GM18511 (cell line): Measurements from ENCODE around the gene FAM13A.

ENCODE experiments used
- ATAC-seq: cut with Tn5 transposase; IDR thresholded peaks from one replicate; pipeline ENCODE4 v1.9.1; 2021; ENCODE audit warnings: mild to moderate bottlenecking, moderate library complexity; ENCODE audit not compliant: unreplicated experiment

The FAM13A gene

DNA sequence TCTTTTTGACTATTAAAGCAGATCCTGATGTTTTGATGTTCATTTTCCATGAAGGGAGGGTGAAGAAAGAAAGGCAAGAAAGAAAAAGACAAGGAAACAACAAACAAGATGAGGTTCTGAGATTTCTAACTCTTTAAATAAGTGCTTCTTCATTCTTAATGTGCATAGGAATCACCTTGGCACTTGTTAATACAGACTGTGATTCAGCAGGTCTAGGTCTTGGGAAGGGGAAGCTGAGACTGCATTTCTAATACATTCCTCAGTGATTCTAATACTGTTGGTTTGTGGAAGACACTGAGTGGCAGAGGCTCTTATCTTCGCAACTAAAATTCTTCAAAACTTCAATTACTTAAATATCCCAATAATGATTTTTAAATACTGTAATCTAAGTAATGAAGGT is 264.2 kb downstream of the FAM13A start:
- ATAC-seq = no peak

DNA sequence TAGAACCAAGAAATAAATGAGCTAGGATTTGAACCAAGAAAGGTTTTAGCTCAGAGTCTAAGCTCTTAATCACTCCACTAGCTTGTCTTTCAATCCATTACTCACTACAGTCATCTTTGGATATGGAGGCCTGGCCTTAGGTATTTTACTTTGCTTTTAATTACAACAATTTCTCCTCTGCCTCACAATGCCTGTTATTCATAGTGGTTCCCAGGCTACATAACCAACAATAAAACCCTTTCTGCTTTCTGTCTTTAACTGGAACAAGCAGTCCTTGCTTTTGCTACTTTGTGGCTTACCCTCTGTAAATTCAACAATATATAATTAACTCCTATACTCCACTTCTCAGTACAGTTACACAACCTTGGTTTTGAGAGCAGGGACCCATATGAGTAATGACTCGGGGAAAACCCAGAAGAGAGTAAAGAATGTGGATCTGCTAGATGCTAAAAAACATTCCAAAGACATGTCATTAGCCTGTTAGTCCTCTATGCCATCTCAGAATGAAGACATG is 264.7 kb downstream of the FAM13A start:
- ATAC-seq = peak; percentile 91

DNA sequence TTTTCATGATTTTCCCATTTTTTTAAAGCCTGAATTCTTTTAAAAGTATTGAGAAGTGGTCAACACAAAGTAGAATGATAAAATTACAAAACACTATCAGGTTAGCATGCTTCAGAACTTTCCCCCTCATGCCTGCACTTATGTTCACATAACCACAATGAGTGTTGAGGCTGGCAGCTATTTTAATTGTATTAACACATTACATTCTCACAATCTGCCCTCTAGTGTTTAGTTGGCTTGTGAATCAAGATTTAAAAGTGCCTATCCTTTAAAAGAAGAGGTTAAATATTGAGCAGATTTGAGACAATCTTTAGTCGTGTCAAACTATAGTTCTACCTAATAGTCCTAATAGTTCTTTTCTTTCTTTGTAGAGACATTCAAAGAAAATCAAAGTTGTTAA is 265.7 kb downstream of the FAM13A start:
- no peak for ATAC-seq

DNA sequence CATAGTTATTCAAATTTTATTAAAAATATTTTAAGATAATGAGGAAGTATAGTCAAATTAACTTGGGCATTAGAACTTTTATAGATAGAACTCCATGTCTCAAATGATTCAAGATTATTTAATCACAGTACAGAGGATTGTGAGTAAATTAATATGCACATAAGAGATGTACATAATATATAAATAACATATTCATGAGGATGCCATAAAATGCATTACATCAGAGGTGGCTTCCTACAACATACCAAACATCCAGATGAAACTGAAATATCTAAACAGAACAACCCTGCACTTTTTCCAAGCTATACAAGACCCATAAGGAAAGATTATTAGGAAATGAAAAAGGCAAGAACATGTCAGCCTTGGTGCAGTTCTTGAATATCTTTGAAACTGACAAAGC is 268.1 kb downstream of the FAM13A start:
- no peak for ATAC-seq

DNA sequence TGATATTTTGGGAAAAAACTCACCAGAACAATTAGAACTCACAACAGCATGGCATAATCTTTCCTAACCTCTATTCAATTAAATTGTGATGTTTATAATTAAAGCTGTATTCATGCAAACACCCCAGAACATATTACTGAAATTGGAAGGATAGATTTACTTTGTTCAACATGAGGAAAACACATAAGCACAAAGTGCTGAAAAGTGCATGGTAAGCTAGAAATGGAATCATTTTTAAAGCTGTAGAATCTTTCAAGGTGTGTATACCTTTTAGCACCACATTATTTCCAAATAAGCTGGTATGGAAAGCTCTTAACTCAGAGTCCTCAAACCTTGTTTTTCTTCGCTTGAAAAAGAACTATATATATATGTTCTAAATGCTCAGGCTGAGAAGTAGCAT is 268.6 kb downstream of the FAM13A start:
- ATAC-seq = no peak

DNA sequence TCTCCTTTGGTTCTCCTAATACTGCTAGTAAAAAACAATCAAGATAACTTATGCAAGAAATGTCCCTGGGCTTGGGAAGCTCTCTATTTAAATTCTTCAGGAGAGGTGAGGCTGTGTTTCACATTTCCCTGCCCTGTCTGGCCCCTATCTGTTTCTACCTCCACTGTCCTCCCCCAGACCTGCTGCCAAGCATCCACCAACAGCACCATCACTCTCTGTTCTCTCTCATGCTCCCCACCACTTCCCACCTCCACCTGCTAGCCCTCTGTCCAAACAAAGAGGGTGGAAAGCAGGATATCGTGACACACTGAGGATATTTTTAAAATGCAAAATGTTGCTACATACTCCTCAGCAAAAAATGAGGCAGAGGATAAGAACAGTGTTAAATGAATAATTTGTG is 271.0 kb downstream of the FAM13A start:
- ATAC-seq = no peak

DNA sequence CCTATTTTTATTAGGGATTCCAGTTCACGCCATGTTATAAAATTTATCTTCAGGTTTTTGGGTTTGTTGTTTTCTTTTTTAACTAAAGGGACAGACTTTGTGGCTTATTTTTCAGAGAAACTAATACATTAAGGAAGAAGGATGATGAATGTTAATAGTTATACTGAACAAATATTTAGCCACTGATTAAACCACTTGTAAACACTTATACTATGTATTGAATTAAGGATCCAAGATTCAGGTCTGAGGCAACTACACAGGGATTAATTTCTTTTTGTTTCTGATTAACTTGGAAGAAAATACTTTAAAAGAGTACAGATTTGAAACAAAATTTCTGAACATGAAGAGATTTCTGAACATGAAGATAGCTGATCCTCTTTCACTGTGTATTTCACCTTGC is 276.6 kb downstream of the FAM13A start:
- no peak for ATAC-seq

DNA sequence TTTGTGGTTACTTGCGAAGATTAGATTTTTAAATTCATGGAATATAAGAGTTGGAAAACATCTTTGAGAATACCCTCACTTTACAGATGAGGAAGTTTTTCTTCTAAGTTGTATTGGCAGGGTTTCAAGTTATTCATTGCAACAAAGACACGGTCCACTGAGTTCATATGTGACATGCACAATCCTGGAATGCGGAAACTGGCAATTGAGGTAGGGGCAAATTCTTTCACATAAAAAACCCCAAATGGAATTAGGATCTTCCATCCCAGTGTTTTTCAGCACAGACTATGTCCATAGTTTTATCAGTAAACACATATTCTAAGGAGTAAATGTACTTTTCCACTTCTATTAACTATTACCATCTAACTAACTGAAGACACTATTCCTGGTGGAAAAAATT is 277.6 kb downstream of the FAM13A start:
- ATAC-seq = no peak

DNA sequence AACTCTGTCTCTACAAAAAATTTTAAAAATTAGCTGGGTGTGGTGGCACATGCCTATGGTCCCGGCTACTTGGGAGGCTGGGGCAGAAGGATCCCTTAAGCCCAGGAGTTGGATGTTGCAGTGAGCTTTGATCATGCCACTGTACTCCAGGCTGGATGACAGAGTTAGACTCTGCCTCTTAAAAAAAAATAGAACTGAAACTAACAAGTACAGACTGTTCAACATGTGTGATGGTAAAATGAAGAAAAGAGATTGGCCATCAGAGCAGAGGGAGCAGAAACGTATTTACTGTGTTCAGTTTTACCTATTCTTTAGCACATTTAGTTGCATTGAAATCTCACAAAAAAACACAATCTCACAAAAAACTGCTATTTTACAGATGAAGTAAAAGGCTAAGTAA is 281.5 kb downstream of the FAM13A start:
- ATAC-seq = no peak

DNA sequence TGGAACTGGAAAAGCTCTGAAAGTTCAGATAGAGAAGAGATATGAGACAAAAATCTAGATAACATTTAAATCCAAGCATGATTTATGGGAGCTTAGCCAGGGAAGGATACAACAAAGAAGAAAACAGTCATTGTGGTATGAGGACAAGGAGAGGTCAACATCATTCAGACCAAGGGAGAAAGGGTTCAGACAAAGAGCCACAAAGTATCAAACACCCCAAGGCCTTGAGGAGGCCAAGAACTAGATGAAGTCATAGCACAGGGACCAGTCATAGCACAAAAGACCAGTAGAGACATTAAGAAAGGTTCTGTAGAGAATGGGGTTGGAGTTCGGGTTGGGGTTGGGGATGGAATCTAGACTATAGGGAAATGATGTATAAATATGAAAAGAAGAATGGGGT is 282.0 kb downstream of the FAM13A start:
- no peak for ATAC-seq

DNA sequence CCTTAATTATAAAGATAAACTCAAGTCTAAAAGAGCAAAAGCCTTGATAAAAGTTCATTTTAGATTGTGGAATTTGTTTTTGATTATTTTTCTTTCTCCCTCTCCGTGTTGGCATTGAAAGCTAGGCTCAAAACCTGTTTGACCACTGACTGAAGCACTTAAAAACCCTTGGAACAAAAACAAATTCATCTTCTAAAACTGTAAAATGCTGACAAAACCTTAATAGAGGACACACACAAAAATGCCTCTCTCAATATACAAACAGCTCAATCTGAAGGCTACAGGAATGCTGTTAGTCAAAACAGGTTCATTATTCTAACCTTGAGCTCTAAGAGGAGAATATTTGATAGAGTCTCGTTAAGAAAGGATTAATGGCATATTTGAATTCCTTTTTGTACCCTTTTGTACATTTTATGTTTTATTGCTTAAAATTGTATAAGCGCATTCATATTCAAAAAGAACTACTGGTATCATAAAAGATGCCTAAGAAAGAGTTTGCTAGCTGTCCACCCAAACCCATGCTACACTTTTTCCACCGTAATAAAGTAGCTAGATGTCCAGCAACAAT is 285.0 kb downstream of the FAM13A start:
- no peak for ATAC-seq

DNA sequence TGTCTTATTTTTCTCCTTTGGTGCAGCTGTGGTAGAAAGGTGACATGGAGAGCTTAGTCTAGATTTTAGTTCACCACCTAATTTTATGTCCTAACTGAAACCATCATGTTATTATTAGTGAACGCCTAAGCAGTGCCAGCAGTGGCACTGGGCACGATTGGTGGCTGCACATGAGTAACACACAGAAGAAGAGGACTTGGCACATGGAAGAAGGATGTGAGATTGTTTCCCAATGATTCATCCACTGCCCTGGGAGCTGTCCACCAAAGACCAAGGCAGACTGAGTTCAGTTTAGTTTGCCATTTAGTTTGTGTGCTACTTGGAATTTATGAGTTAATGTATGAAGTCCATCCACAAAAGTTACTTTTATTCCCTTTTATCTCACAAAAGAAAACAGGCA is 291.3 kb downstream of the FAM13A start:
- no peak for ATAC-seq

DNA sequence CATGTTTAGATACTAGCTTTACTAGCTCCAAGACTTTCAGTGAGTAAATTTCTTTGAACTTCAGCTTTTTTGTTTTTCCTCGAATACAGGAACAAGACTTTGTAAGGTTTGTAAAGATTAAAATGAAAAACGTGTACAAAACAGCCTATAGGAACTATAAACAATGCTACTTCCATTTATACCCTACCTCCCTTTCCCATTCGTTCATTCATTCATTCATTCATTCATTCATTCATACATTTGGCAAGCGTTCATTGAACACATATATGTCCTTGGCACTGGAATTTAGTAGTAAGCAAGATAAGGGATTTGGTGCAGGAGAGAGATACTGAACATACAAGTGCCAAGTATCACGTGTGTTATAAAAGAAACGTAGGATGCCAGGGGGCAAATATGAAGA is 293.9 kb downstream of the FAM13A start:
- no peak for ATAC-seq

DNA sequence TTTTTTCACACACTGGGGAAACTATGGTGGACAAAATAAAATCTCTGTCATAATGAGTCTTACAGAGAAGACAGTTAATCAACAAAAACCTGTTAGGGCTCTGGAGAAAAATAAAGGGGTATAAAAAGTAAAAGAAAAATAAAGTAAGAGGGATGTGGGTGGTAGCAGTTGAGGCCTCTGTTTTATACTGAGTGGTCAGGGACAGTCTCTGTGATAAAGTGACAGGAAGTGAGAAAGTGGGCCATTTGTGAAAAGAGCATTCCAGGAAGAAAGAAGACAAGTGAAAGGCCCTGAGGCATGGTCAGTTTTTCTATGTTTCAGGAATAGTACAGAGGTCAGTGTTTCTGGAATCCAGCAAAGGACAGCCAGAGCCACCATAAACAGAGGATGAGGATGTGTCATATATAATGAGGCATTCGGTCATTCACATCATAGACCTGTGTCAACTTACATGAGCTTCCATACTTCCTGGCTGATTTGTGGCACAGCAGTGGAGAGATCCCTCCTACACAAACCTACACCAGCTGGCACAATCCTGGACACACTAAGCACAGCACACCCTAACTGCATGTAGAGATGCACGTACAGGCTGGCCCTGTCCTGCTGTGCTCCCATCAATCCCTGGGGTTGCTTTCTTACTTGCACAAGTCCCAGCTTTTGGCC is 295.0 kb downstream of the FAM13A start:
- ATAC-seq = no peak

DNA sequence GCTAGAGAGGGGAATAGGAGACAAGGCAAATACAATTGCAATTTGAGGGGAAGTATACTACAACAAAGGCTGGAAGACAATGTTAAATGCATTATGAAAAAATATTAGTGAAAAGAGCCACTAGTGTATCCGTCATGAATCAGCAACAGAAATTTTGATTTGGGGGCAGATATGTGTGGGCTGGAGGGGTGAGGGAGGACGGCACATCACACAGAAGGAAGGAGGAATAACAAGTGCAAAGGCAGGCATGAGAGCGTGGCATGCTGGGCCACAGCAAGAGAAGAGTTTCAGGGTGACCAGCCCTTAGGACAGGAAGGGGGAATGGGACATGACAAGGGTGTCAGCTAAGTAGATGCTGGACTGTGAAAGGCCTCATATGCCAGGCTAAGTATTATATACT is 295.6 kb downstream of the FAM13A start:
- ATAC-seq = no peak

DNA sequence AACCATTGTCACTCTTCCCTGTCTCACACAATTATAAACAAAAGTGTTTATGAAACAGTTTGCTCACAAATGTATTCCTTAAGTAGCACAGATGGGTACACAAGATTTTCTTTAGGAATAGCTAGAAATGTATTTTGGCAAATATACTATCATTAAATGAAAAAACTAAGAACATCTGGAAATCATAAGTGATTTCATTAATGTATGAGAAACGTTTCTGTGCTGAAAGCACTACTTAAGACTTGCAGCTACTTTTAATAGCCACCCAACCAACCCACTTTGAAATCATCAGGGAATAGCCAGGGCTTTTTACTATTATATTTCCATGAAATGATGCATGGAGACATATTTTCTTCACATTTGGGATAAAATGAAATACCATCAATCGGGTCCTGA is 297.1 kb downstream of the FAM13A start:
- no peak for ATAC-seq

DNA sequence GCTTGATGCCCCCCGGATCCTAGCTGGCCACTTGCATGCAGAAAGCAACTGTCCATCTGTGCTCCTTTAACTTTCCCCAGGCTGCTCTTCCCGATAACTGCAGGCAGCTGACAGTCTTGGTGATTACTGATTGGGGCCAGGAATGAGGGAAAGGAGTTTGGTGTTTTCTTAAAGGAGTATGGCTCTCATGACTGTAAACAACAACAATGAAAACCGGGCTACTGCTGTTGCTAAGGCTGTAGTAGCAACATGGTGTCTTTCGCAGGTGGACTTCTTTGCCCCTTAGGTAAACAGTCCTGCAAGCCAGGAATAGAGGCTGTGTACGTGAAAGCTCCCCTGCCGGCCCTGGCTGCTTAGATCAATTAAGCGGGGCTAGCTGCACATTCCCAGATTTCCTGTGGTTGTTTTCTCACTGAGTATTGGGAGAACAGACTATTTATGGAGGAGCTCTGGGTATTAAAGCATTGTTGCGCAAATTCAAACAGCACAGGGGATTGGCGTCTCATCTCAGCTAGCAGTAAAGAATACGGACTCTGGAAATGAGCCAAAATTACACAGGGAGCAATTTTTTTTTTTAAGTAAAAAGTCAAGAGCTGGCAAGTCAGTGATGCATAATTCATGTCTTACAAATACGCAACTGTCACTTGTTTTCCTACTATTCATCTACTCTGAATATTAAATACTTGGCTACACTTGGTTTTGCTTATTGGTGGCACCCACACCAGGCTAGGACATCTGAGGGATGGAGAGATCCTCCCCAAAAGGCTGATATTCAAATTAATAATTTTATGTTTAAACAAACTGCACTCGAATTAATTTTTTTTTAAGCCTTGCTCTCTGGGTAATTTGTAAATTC is 297.7 kb downstream of the FAM13A start:
- ATAC-seq = no peak

DNA sequence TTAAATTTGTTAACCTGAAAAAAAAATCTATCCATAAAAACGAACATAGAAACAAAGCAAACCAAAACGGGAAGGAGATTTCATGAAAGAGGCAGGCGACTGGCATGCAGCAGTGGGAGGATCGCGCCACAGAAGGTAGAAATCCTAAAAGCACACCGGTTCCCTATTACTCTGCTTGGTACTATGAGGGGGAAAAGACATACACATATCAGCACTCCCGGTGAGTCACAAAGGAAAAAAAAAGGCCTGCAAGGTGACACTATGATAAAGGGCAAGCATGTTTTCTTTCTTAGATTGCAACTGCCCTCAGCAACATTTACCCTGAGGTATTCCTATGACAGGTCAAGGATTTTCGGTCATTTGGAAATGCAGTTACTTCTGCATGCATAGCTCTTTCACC is 298.7 kb downstream of the FAM13A start:
- ATAC-seq = no peak

DNA sequence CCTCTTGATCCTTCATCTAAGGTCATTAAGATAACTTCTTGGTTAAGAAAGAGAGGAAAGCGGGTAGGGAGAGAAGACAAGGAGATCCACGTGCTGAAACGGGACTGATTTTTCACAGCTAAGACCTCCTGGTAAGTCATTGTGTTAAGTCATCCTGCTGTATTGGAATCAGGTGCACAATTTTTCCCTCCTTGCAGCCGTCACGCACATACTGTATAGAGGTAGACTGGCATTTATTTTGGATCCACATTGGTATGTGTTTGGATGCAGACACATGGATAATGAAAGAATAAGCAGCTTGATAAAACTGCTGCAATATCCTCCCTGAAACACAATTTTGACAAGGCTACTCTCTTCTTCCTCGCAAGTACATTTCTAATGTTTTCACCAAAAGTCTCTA is 299.2 kb downstream of the FAM13A start:
- ATAC-seq = no peak

DNA sequence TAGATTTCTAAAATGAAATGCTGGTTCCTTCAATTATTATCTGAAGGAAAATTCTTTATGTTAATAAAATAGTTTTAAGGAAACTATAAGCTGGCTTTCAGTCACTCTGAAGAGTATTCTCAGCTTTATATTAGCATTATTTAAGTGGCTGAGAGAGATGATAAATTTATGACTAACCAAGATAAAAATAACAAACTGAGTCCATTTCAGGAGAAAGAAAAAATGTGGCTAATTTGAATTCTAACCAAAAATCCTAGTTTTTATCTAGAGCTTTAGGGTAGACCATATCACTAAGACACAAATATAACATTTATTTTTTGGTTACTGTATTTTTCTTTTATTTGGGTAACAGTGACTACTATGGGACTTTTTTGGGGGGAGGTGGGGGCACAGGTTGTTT is 299.9 kb downstream of the FAM13A start:
- ATAC-seq = no peak

DNA sequence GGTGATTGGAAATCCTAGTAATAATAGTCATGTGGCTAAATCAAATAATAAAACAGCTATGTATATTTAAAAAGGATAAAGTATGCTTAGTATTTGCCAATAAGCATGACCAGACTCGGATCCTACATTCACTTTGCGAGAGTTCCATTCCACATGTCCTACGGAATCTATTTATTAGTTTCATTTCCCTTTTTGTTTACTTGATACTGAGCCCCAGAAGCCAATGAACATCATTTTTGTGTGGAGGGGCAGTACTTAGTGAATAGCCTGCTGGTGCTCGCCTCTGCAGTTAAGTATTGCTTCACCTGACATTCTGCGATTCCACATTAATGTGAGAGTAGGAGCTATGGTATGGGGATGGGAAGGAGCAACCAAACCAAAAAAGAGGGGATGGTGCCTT is 300.8 kb downstream of the FAM13A start:
- ATAC-seq = no peak

DNA sequence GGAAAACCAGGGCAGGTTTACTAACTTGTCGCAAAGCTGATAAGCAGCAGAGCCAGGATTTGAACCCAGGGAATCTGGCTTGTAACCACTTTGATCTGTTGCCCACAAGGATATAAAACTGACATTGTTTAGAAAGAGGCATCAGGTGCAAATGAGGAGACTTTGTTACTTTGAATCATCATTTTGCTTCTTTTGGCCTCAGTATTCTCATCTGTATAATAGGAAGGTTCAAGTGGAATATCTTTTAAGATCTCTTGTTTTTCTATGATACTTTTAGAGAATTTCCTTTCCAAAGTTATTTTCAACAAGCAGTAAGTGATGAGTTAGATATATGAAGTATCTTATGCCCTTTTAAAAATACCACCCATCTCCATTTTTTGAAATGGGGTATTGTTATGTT is 301.5 kb downstream of the FAM13A start:
- no peak for ATAC-seq
